A549 treated with CORT108297 at 1 μM for 4 hours (cell line): Measurements from ENCODE around the gene DIPK1B. TPM values are rescaled to one million over a fixed set of nuclear protein-coding genes. Genes with fewer than 3 reads are reported as not detected.

Experiments used
- total RNA-seq: library from RNA; stranded (reverse); fragments of 200-300 nt; extraction: Qiagen RNA extraction; gene quantifications from 5 replicates; pipeline ENCODE4 v1.2.3, GENCODE V29; 2022

DIPK1B gene
- total RNA-seq = 6.8 to 10.9 TPM (median 10.1 TPM) in 5 replicates

DNA sequence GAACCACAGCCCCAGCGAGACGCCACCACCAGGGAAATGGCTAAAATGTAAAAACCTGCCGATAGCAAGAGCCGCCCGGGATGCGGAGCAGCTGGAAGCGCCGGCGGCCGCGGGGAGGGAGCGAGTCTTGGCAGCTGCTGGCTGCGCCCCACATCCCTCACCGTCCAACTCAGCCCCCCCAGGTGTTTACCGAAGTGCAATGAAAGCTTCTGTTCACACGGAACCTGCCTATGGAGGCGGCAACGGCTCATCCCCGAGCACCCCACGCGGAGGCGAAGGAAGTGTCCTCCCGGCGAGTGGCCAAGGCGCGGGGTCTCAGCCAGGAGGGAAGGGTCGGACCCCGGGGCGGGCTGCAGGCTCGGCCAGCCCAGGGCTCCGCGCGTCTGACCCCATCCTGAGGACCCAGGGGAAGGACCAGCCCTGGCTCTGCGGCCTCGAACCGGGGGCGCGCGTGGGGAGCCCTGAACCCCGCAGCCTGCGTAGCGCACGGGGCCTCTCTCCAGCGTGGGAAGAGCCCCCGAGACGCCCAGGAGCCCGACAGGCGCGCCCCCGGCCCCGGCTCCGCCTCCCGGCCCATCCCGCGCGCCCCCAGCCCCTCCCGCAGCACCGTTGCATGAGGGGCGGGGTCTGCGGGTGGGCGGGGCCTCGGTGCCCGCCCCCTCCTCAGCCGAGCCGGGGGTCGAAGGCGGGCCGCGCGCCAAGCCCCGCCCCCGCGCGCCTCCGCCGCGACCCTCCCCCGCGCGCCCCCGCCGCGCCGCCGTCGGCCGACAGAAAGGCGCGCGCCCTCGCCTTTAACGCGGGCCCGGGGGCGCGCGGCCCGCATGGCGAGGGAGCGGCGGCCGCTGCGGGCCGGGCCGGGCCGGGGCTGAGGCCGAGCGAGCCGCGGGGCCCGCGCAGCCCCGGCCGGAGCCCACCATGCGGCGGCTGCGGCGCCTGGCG is at the start of gene DIPK1B:
Gene DIPK1B (plus strand): TSS at position 822 of the 939 bp plus-strand sequence. CDS start 94 bp downstream, at position 916.

GRCh38 chr9:136662656-136663581 is 49.5 kb upstream of the DIPK1B start, which contains the start of gene EGFL7:
TSS of gene EGFL7 (plus strand) at chr9:136662916. CDS start at chr9:136668283, 5,367 bp downstream.

GRCh38 chr9:136686794-136687711 is 25.3 kb upstream of the DIPK1B start, which contains the start of gene AGPAT2:
TSS of gene AGPAT2 (minus strand) at chr9:136687457. CDS start at chr9:136687357, 100 bp downstream.

DNA sequence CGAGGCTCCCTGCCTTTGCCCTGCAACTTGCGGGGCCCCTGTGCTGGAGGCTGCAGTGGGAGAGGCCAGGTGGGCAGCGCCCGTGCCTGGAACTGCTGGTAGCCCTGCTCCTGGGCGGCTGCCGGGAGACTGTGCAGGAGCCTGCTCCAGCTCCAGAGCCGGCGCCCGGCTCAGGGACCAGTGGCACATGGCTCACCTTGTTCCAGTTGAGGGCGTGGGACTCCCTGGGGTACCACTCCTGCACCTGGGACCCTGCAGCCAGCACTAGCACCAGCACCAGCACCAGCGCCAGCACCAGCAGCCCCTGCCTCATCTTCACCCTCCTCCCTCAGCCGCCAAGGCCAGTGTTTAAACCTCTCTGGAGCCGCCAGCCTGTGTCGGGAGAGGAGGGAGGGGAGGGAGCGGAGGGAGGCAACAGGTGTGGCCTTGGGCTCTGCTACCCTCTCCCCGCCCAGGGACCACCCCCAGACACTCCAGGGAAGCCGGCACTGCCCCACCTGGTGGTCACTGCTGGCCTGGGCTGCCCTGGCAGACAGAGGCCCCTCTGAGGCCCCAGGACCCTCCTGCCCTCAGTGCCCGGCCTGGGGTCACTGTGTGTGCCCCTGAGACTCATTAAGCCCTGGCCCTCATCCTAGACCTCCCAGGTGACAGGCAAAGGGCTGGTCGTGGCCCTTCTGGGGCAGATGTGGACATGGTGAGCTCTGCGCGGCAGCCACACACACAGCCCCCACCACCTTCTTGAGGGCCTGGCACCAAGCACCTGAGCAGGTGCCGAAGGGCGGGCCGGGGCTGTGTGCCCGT is 30.4 kb downstream of the DIPK1B start, which contains the start of gene LCN10:
Gene LCN10 (minus strand): TSS at position 350 of the 801 bp plus-strand sequence. CDS start 37 bp downstream, at position 313.

DNA sequence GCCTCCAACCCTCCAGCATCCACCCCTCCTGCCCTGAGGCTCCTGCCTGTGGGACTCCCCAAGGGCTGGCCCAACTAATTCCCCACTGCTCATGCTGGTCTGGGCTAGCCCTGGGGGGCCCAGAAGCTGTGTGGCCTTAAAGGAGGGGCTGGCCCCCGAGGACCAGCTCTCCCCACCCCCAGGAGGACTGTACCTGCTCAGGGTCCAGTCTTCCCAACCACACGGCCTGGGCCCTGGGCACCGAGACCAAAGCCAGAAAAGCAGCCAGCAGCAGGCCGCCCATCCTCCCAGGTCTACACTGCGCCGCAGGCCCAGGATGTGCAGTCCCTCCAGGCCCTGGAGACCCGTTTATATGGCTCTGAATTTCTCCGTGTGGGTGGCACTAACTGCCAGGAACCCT is 35.8 kb downstream of the DIPK1B start, which contains the start of gene LCN6:
Gene LCN6 (minus strand): TSS at position 325 of the 400 bp plus-strand sequence. CDS start 42 bp downstream, at position 283.

GRCh38 chr9:136764301-136764891 is 52.0 kb downstream of the DIPK1B start, which contains the start of gene LCN15:
TSS of gene LCN15 (minus strand) at chr9:136764518. CDS start at chr9:136764488, 30 bp downstream.

Other genes with a start within 250 kb of the DIPK1B start
- gene SEC16A, start 229.5 kb upstream of the DIPK1B start, total RNA-seq = 57.9 to 65.6 TPM (median 61.0 TPM) in 5 replicates
- gene NOTCH1, start 166.5 kb upstream of the DIPK1B start, total RNA-seq = 7.6 to 13.4 TPM (median 12.4 TPM) in 5 replicates
- gene EGFL7, start 49.7 kb upstream of the DIPK1B start, total RNA-seq = 37.0 to 63.6 TPM (median 60.7 TPM) in 5 replicates
- 63.9 to 116 TPM (median 109 TPM) in 5 replicates for gene AGPAT2, start 25.1 kb upstream of the DIPK1B start, total RNA-seq
- gene LCN10, start 30.4 kb downstream of the DIPK1B start, total RNA-seq = not detected in 5 replicates
- not detected in 5 replicates for gene LCN6, start 36.0 kb downstream of the DIPK1B start, total RNA-seq
- not detected in 5 replicates for gene LCN8, start 45.7 kb downstream of the DIPK1B start, total RNA-seq
- 0.02 TPM in 1 of 5 replicates, not detected in the others for gene LCN15, start 51.9 kb downstream of the DIPK1B start, total RNA-seq
- 61.4 to 77.3 TPM (median 75.3 TPM) in 5 replicates for gene TMEM141, start 78.8 kb downstream of the DIPK1B start, total RNA-seq
- gene CCDC183, start 83.8 kb downstream of the DIPK1B start, total RNA-seq = 0.13 to 0.36 TPM (median 0.27 TPM) in 5 replicates
- gene RABL6, start 95.4 kb downstream of the DIPK1B start, total RNA-seq = 59.9 to 89.6 TPM (median 80.8 TPM) in 5 replicates
- 3.3 to 4.7 TPM (median 4.6 TPM) in 5 replicates for gene AJM1, start 129.9 kb downstream of the DIPK1B start, total RNA-seq
- 284 to 346 TPM (median 322 TPM) in 5 replicates for gene PHPT1, start 136.8 kb downstream of the DIPK1B start, total RNA-seq
- 1.7 to 6.8 TPM (median 5.1 TPM) in 5 replicates for gene MAMDC4, start 139.8 kb downstream of the DIPK1B start, total RNA-seq
- gene EDF1, start 153.7 kb downstream of the DIPK1B start, total RNA-seq = 433 to 512 TPM (median 473 TPM) in 5 replicates
- 47.5 to 74.7 TPM (median 64.9 TPM) in 5 replicates for gene TRAF2, start 173.9 kb downstream of the DIPK1B start, total RNA-seq
- 61.5 to 109 TPM (median 104 TPM) in 5 replicates for gene FBXW5, start 232.2 kb downstream of the DIPK1B start, total RNA-seq
- 0.88 to 2.3 TPM (median 1.3 TPM) in 5 replicates for gene C8G, start 232.7 kb downstream of the DIPK1B start, total RNA-seq
- gene LCN12, start 239.7 kb downstream of the DIPK1B start, total RNA-seq = 0.48 to 1.5 TPM (median 1.5 TPM) in 5 replicates